GM19372 (cell line): ENCODE data around the gene CD300A.
"Not testable (repeated sequence)": the region's sequence is repeated elsewhere in the genome, so short reads cannot be mapped to it uniquely, and the experiment has no call there.

ENCODE experiments used
- ATAC-seq: cut with Tn5 transposase; IDR thresholded peaks from one replicate; pipeline ENCODE4 v1.9.1; 2021; ENCODE audit warnings: mild to moderate bottlenecking, low read depth, moderate library complexity; ENCODE audit not compliant: unreplicated experiment

CD300A gene

DNA sequence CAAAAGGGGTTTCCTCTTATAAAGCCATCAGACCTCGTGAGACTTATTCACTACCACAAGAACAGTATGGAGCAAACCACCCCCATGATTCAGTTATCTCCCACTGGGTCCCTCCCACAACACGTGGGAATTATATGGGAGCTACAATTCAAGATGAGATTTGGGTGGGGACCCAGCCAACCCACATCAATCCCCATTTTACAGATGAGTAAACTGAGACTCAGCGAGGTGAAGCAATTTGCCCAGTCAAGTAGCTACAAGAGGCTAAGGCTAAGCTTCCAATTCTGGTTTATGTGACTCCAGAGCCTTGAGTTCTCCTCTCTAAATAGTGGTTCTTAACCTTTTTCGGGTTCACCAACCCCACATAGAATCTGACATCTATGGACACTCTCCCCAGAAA lies 8.8 kb downstream of the CD300A start:
- ATAC-seq = no peak

DNA sequence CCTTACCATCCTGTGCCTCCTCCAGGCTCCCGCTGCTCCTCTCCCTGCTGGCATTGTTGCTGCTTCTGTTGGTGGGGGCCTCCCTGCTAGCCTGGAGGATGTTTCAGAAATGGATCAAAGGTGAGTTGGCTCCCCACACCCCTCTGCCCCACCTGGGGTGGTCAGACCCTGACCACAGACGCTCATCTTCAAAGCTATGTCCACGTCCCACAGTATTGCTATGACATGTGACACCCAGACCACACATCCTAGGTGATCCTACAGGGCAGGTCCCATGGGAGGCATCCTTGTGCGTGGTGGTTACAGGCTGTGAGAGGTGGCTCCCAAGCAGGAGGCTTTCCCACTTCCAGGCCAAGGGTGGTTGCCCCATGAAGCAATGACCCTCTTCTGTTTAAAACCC lies 11.0 kb downstream of the CD300A start:
- ATAC-seq = no peak

DNA sequence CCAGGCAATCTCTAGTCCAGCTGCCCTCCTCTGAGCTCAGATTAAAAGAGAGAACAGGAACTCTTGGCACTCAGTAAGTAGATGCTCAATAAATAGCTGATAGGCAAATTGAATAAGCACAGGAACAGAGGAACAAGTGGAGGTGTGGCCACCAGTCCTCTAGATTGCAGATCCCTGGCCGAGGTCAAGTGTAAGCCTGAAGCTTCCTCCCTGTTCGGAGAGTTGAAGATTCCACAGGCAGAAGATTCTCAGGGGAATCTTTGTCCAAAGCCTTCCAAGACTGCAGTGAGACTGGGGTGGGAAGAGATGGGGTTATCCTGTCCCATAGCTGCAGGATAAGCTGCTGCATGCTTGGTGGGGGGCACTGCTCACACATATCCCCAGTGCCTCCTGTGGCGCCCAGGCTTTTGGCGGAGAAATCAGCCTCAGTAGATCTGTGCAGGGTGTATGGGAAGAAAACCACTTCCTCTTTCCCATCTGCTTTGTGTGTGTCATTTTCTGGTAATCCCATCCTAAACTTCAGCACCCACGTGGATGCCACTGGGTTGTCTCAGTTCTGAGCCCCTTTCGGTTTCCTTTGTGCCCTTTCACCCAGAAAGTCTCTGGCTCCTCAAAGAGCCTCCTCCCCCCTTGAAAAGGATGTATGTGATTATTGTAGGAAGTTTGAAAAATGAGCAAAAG lies 12.1 kb downstream of the CD300A start:
- no peak for ATAC-seq

DNA sequence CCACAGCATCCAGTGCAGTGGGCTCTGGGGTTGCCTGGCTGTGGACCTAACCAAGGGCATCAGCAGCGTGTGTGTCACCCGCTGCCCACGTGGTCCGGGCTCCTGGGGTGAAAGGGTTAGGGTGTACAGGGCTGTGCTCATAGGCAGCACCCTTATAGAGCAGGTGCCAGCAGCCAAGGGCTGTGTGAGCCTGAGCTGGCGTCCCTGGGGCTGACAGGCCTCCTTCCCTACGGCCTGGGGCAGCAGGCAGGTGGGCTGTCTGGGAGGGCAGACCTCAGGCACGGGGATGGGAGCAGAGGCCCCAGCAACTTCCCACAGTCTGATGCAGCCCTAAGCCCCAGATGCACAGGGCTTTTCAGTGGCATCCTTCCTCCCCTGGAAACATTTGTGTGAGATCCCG lies 13.9 kb downstream of the CD300A start:
- ATAC-seq = no peak

DNA sequence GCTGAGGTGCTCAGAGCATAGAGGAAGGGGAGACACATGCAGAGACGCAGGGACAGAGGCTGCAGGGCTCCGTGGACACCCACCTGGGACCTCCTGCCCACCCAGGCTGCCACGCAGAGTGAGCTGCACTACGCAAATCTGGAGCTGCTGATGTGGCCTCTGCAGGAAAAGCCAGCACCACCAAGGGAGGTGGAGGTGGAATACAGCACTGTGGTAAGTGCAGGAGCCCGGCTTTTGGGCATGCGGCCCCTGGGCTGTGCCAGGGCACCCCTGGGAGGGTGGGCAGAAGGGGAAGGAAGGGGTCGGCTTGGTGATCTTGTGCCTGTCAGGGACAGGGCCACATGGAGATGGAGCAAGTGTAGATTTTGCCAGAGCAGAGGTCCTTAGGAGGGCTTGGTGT lies 15.2 kb downstream of the CD300A start:
- ATAC-seq = no peak

DNA sequence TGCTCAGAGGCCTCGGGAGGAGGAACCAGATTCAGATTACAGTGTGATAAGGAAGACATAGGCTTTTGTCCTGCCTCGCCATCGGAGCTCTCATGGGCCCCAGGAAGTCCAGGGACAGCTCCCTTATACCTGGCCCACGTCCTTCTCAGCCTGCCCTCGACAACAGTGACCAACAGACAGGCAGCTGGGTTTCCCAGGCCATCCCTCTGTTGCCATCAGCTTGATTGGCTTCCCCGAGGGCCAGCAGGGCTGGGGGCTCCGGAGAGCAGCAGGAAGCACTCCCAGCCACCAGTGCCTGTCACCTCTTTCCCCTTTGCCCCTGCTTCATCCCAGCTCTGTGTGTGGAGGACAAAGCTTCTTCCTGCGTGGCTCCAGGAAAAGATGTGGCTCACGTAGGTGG lies 17.6 kb downstream of the CD300A start:
- ATAC-seq = no peak

DNA sequence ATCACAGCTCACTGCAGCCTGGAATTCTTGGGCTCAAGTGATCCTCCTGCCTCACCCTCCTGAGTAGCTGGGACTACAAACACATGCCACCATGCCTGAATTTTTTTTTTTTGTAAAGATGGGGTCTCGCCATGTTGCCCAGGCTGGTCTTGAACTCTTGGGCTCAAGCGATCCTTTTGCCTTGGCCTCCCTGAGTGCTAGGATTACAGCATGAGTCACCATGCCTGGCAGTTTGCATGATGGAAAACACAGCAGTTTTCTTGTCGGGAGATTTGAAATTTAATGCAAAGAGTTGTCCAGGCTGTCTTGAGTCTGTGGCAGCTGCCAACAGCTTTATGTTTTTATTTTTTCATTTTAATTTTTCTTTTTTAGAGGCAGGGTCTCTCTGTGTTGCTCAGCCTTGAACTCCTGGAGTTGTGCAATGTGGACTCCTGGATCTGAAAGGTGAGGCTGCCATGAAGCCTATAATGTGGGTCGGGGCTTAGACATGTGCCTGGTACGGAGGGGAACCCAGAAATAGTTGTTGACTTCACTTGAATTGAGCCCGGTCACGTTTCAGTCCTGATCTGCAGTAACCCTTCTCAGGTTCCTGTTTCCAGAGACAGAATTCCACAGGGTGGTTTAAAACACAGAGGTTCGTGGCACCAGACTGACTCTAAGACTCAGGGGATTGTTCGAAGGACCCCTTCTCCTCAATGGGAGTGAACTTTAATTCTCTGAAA lies 18.7 kb downstream of the CD300A start:
- no peak for ATAC-seq

DNA sequence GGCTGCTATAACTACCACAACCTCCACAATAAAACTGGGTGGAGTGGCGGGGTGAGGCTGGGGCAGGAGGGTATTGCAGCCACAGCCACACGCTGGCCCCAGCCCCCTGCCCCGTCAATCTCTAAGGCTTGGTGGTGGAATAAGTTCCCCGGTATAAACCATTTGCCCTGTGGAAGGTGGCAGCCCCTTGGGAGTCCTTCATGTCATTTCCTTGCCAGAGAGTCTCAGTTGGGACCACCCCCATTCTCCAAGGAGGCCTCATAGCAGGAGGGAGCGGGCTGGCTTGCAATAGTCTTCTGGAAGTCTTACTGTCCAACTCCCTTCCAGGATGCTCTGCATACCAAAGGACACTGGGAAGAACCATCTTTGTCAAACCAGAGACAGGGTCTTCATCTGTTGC lies 19.4 kb downstream of the CD300A start:
- ATAC-seq = no peak

DNA sequence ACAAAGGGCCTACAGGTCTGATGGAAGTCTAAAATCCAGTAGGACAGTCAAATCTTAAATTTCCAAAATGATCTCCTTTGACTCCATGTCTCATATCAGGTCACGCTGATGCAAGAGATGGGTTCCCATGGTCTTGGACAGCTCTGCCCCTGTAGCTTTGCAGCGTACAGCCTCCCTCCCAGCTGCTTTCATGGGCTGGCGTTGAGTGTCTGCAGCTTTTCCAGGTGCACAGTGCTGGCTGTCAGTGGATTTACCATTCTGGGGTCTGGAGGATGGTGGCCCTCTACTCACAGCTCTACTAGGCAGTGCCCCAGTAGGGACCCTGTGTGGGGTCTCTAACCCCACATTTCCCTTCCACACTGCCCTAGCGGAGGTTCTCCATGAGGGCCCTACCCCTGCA lies 21.8 kb downstream of the CD300A start:
- ATAC-seq = not testable (repeated sequence)

DNA sequence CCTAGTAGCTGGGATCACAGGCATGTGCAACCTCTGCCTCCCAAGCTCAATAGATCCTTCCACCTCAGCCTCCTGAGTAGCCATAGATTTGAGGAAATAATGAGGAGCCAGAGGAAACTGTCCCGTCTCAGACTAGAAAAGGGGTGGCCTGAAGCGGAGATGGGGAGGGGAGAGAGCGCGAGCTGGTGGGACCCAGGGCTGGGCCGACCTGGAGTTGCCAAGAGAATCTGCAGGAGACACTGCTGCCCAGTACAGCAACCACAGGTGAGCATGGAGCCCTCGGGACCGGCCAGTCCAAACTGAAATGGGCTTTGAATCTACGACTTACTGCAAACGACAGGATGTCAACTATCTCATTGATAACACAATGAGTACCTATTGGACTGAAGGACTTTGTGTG lies 24.3 kb downstream of the CD300A start:
- ATAC-seq = no peak

DNA sequence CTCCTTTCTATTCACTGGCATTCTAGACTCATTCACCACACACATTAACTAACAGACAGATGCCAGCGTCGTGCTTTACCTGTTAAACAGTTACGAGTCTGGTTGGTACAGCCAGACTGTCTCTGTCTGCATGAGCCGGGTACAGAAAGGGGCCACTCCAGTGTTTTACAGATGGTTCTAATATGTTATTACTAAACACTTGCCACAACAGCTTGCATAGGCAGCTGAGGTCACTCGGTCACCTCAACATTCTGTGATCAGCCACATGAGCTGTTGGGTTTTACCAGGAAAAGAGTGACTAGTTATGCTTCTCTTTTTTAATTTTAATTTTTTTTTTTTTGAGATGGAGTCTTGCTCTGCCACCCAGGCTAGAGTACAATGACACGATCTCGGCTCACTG lies 25.2 kb downstream of the CD300A start:
- no peak for ATAC-seq

DNA sequence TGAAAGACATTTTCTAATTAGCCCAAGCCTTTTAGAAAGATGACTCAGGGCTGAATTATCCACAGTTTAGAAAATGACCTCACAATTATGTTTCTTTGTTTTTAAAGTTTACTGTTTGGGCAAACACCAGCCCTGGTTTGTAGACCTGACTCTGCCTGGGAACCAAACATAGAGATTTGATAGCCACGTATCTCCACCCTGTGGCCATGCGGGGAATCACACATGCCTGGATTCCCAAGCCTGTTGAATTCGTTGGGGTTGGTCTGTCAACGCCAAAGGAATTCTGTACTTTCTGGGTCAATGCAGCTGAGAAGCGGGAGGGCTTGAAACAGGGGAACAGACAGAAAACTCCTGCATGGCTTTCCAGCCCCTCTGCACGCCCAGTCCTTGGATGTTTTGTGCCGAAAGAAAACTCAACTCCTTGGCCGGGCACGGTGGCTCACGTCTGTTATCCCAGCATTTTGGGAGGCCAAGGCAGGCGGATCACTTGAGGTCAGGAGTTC lies 26.9 kb downstream of the CD300A start:
- no peak for ATAC-seq

DNA sequence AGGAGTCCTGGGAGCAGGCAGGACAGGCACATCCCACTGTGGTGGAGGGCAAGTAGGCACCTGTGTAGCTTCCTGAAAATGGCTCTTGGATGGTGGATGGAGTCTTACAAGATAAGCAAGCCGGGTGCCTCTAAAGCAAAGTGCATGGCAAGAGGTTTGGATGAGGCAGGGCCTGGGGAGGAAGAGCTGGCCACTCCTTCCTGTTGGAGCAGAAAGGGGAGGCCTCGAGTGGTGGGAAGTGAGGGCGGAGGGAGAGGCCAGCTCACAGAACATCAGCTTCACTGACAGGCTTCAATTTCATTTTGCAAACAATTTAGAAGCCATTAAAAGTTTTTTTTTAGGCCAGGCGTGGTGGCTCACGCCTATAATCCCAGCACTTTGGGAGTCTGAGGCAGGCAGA lies 31.0 kb downstream of the CD300A start:
- no peak for ATAC-seq

DNA sequence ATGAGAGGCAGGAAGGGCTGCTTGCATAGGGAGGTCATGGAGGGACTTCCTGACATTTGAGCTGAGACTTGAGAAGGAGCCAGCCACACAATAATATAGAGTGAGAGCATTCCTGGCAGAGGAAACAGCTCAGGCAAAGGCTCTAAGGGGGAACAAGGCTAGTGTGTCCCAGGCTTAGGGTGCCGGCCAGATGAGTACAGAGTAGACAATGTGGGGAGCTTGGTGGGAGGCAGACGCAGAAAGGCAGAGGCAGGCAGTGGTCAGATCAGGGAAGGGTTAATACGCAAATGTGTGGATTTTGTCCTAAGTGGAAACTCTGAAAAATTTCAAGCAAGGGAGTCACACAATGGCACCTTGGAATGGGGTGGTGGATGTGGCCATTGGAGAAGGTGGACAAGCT lies 33.6 kb downstream of the CD300A start:
- no peak for ATAC-seq

DNA sequence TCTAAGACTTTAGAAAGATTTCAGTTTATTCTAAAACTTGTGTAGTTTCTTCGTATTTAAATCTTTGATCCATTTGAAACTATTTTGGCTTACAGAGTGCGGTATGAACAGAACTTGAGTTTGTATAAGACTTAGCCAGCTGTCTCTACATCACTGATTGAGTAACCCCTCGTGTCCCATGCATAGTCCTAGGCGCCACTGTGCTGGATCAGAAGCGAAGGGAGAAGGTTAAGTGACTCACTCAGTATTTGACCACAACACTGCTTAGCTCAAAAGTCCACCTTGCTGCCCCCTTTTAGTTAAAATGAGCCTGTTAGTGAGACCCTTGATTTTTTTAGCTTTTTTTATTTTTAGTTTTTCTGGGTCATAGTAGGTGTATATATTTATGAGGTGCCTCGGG lies 36.4 kb downstream of the CD300A start:
- ATAC-seq = no peak

DNA sequence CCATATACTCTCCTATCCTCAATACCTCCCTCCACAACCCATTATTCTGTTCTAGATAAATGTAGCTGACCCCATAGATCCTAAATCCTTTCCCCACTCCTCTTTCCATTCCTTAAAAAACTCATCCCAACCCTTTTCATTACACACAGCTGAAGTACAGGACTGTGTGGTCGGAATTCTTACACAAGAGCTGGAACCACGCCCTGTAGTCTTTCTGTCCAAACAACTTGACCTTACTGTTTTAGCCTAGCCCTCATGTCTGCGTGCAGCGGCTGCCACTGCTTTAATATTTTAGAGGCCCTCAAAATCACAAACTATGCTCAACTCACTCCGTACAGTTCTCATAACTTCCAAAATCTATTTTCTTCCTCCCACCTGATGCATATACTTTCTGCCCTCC lies 37.5 kb downstream of the CD300A start:
- not testable (repeated sequence) for ATAC-seq

DNA sequence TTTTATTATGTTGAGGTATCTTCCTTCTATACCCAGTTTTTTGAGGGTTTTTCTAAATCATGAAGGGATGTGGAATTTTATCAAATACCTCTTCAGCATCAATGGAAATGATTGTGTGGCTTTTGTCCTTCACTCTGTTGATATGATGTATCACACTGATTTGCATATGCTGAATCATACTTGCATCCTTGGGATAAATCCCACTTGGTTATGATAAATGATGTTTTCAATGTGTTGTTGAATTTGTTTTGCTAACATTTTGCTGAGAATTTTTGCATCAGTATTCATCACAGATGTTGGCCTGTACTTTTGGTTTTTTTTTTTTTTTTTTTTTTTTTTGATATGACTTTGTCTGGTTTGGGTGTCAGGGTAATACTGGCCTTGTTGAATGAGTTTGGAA lies 41.7 kb downstream of the CD300A start:
- ATAC-seq = no peak

DNA sequence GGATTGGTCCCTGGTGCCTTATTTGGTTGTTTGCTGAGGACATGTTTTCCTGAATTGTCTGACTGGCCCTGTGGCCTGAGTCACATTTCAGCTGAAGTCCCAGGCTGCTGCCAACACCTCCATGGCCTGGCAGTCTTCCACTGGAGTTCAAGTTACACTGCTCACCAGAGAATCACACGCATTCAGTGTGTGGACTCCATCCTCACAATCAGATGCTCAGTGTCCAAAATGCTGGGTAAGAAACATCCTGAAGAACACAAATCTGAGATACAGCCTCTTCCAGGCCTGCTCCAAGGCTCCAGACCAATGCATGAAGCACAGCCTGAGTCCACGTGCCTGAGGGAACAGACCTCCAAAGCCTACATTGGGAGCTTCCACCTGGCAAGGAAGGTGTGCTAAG lies 45.6 kb downstream of the CD300A start:
- no peak for ATAC-seq

DNA sequence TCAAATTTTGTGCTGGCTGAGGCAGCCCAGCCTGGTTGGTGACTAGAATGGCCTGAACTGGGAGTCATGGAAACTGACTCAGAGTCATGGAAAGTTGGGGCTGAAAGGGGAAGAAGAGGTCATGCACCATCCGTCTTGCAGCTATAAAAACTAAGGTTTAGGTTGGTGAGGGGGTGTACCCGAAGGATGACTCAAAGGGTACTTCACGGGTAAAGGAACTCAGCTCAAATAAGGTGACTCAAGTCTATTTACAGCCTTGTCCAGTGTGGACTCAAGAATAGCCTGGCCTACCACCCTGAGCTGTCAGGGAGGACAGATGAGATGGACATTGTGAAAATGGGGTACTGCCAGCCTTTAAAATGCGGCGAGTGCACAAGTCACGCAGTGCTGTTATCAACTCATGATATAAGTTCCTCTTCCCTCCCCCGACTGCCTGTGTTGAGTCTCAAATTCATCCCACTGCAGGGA lies 46.2 kb downstream of the CD300A start:
- ATAC-seq = peak; percentile 47

DNA sequence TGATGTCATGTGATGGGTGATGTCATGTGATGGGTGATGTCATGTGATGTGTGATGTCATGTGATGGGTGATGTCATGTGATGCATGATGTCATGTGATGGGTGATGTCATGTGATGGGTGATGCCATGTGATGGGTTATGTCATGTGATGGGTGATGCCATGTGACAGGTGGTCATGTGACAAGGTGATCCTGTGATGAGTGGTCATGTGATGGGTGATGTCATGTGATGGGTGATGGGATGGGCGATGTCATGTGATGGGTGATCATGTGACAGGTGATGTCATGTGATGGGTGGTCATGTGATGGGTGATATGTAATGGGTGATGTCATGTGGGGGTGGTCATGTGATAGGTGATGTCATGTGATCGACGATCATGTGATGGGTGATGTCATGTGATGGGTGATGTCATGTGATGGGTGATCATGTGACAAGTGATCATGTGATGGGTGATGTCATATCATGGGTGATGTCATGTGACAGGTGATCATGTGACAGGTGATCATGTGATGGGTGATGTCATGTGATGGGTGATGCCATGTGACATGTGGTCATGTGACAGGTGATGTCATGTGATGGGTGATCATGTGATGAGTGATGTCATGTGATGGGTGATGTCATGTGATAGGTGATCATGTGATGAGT lies 47.7 kb downstream of the CD300A start:
- no peak for ATAC-seq

DNA sequence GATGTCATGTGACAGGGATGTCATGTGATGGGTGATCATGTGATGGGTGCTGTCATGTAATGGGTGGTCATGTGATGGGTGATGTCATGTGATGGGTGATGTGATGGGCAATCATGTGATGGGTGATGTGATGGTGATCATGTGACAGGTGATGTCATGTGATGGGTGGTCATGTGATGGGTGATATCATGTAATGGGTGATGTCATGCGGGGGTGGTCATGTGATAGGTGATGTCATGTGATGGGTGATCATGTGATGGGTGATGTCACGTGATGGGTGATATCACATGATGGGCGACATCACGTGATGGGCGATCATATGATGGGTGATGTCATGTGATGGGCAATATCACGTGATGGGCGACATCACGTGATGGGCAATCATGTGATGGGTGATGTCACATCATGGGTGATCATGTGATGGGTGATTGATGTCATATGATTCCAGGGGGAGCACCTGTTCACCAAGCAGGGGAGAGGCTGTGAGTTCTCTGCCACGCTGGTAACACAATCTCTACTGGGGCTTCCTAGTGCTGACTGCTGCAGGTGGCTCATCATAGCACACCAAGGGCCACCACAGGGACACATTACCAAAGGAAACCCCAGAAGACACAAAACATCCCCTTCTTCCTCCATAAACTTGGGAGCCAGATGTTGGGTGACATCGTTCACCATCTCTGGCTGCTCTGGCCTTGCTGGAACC lies 48.3 kb downstream of the CD300A start:
- ATAC-seq = no peak
